H1 (cell line): ENCODE measurements around the gene POLR3G. TPM values are rescaled to one million over a fixed set of nuclear protein-coding genes. Genes with fewer than 3 reads are reported as not detected.

Experiments used
- CTCF ChIA-PET: fragments of 300-600 bp; sonication (Branson Sonifier 250); formaldehyde crosslinking; loops from one replicate; lab custom pipeline; 2021; ENCODE audit not compliant: partially characterized antibody; lab: Charles Lee
- POLR2A ChIA-PET: fragments of 300-600 bp; sonication (Branson Sonifier 250); formaldehyde crosslinking; loops from one replicate; lab custom pipeline; 2021; ENCODE audit warnings: inconsistent platforms; ENCODE audit not compliant: partially characterized antibody; lab: Charles Lee
- DNase-seq, 2 experiments: peaks; one replicate each; pipeline versions ENCODE4 v3.0.0 to v3.0.0-alpha.2; 2010 to 2022; ENCODE audit warnings: low spot score in 2 of 2, low read depth in 1 of 2, mixed read lengths in 1 of 2
- FAIRE-seq: peaks from 2 replicates; lab custom pipeline; 2011; peaks lifted over from hg19 to GRCh38; lab: Jason Lieb, UNC
- H2AFZ ChIP-seq: 2 replicates; pipeline ENCODE4 v1.8.1; 2012; ENCODE audit warnings: low read length, inconsistent platforms
- H2AK5ac ChIP-seq: 2 replicates; pipeline ENCODE4 v1.6.1; 2013; ENCODE audit warnings: low read depth, low read length
- H2BK120ac ChIP-seq: replicated peaks from 2 replicates; pipeline ENCODE3; 2013; ENCODE audit warnings: low read depth, low read length, inconsistent platforms
- H2BK12ac ChIP-seq: 2 replicates; pipeline ENCODE4 v1.6.1; 2013; ENCODE audit warnings: low read depth, low read length
- H2BK15ac ChIP-seq: 2 replicates; pipeline ENCODE4 v1.6.1; 2013; ENCODE audit warnings: low read length
- H2BK20ac ChIP-seq: 2 replicates; pipeline ENCODE4 v1.6.1; 2013; ENCODE audit warnings: low read length
- H2BK5ac ChIP-seq: 2 replicates; pipeline ENCODE4 v1.6.1; 2013; ENCODE audit warnings: low read depth, low read length
- H3K14ac ChIP-seq: 2 replicates; pipeline ENCODE4 v1.6.1; 2013; ENCODE audit warnings: inconsistent platforms; ENCODE audit not compliant: insufficient read length
- H3K18ac ChIP-seq: 2 replicates; pipeline ENCODE4 v1.6.1; 2013; ENCODE audit warnings: low read length; ENCODE audit errors: extremely low read depth
- H3K23ac ChIP-seq: 2 replicates; pipeline ENCODE4 v1.6.1; 2013; ENCODE audit warnings: inconsistent platforms; ENCODE audit not compliant: insufficient read length
- H3K23me2 ChIP-seq: 2 replicates; pipeline ENCODE4 v1.6.1; 2013; ENCODE audit warnings: low read depth, low read length
- H3K27ac ChIP-seq: 2 replicates; pipeline ENCODE4 v1.6.1; 2011; ENCODE audit warnings: low read depth, low read length, inconsistent platforms
- H3K27me3 ChIP-seq, 4 experiments: replicated peaks in 1 of 4; 1 replicate in 1 of 4; 2 replicates in 3 of 4; pipeline versions ENCODE4 v1.6.1 to v1.8.1; 2011 to 2013; ENCODE audit warnings: low read length in 3 of 4, mild to moderate bottlenecking in 3 of 4, inconsistent platforms in 2 of 4, mixed read lengths in 2 of 4, moderate library complexity in 1 of 4; ENCODE audit not compliant: control insufficient read depth in 3 of 4, insufficient read depth in 3 of 4; ENCODE audit errors: extremely low read depth in 1 of 4
- H3K36me3 ChIP-seq, 4 experiments: 2 replicates each; pipeline versions ENCODE4 v1.6.1 to v1.8.1; 2011 to 2013; ENCODE audit warnings: mild to moderate bottlenecking in 4 of 4, low read length in 3 of 4, moderate library complexity in 2 of 4, control low read depth in 1 of 4, inconsistent platforms in 1 of 4; ENCODE audit not compliant: insufficient read depth in 4 of 4, control insufficient read depth in 2 of 4
- H3K4ac ChIP-seq: replicated peaks from 2 replicates; pipeline ENCODE3; 2013; ENCODE audit warnings: low read length, low read depth, mixed read lengths, inconsistent platforms; ENCODE audit not compliant: insufficient read length
- H3K4me1 ChIP-seq, 4 experiments: replicated peaks in 1 of 4; 1 replicate in 1 of 4; 2 replicates in 3 of 4; pipeline versions ENCODE4 v1.6.1 to v1.8.1; 2011 to 2013; ENCODE audit warnings: low read length in 3 of 4, inconsistent platforms in 2 of 4, mixed read lengths in 1 of 4; ENCODE audit not compliant: insufficient read depth in 4 of 4, control insufficient read depth in 3 of 4
- H3K4me2 ChIP-seq, 2 experiments: 2 replicates each; pipeline versions ENCODE4 v1.6.1 to v1.8.1; 2011 to 2013; ENCODE audit warnings: low read depth in 2 of 2, low read length in 2 of 2, control low read depth in 1 of 2, inconsistent platforms in 1 of 2, mild to moderate bottlenecking in 1 of 2; ENCODE audit not compliant: insufficient read depth in 1 of 2
- H3K4me3 ChIP-seq, 4 experiments: fragments of 200-600, 300-600 bp in 1 of 4; sonication (generic), shearing (Covaris generic), sonication (Bioruptor Twin) in 1 of 4; 2 replicates each; pipeline versions ENCODE4 v1.5.1 to v1.8.1; 2011 to 2016; ENCODE audit warnings: low read length in 4 of 4, low read depth in 3 of 4, control low read depth in 2 of 4, inconsistent platforms in 2 of 4, mild to moderate bottlenecking in 2 of 4, mixed read lengths in 1 of 4, moderate library complexity in 1 of 4; ENCODE audit not compliant: insufficient read depth in 2 of 4; ENCODE audit errors: extremely low read depth in 1 of 4
- H3K56ac ChIP-seq: replicated peaks from 2 replicates; pipeline ENCODE3; 2013; ENCODE audit warnings: low read depth, mild to moderate bottlenecking, mixed read lengths, low read length, inconsistent platforms; ENCODE audit not compliant: insufficient read length
- H3K79me1 ChIP-seq: 2 replicates; pipeline ENCODE4 v1.6.1; 2013; ENCODE audit warnings: low read depth, low read length, control low read depth
- H3K79me2 ChIP-seq, 2 experiments: 2 replicates each; pipeline versions ENCODE4 v1.6.1 to v1.8.1; 2012 to 2013; ENCODE audit warnings: low read length in 2 of 2, mild to moderate bottlenecking in 2 of 2, inconsistent platforms in 1 of 2; ENCODE audit not compliant: insufficient read depth in 2 of 2, control insufficient read depth in 1 of 2
- H3K9ac ChIP-seq, 4 experiments: replicated peaks in 1 of 4; 1 replicate in 1 of 4; 2 replicates in 3 of 4; pipeline versions ENCODE4 v1.6.1 to v1.8.1; 2011 to 2013; ENCODE audit warnings: low read depth in 3 of 4, low read length in 3 of 4, control low read depth in 2 of 4, mild to moderate bottlenecking in 2 of 4, moderate library complexity in 2 of 4, inconsistent platforms in 1 of 4; ENCODE audit errors: extremely low read depth in 1 of 4
- H3K9me3 ChIP-seq, 2 experiments: 2 replicates each; pipeline versions ENCODE4 v1.6.1 to v1.8.1; 2012 to 2013; ENCODE audit warnings: mild to moderate bottlenecking in 2 of 2, moderate library complexity in 2 of 2, control low read depth in 1 of 2, inconsistent platforms in 1 of 2, low read depth in 1 of 2, low read length in 1 of 2, mixed read lengths in 1 of 2; ENCODE audit not compliant: insufficient read depth in 2 of 2
- H4K20me1 ChIP-seq, 2 experiments: replicated peaks in 1 of 2; 2 replicates each; pipeline versions ENCODE3 to v1.8.1; 2011 to 2013; ENCODE audit warnings: inconsistent platforms in 2 of 2, low read length in 2 of 2, mild to moderate bottlenecking in 1 of 2; ENCODE audit not compliant: insufficient read depth in 2 of 2, control insufficient read depth in 1 of 2
- H4K5ac ChIP-seq: 2 replicates; pipeline ENCODE4 v1.6.1; 2013; ENCODE audit warnings: low read length, low read depth, mixed read lengths, inconsistent platforms; ENCODE audit not compliant: insufficient read length
- H4K8ac ChIP-seq: 2 replicates; pipeline ENCODE4 v1.8.0; 2013; ENCODE audit warnings: mild to moderate bottlenecking, moderate library complexity, low read length, inconsistent platforms; ENCODE audit not compliant: insufficient read depth; ENCODE audit errors: extremely low read depth
- H4K91ac ChIP-seq: replicated peaks from 2 replicates; pipeline ENCODE3; 2013; ENCODE audit warnings: low read length, mixed read lengths, inconsistent platforms; ENCODE audit not compliant: insufficient read length
- ASH2L ChIP-seq: fragments of 200-600, 300-600 bp; sonication (generic); IDR thresholded peaks from one replicate; pipeline ENCODE4 v1.7.1; 2017; ENCODE audit warnings: low read length
- BCL11A ChIP-seq, 2 experiments: IDR thresholded peaks; one replicate each; pipeline ENCODE4 v1.6.1; 2011; ENCODE audit warnings: low read depth in 2 of 2, low read length in 2 of 2, mild to moderate bottlenecking in 2 of 2
- CHD1 ChIP-seq: IDR thresholded peaks from 2 replicates; pipeline ENCODE4 v1.6.1; 2012; ENCODE audit warnings: low read depth, low read length, improper control_type of control experiment
- KDM4A ChIP-seq: IDR thresholded peaks from one replicate; pipeline ENCODE4 v1.7.1; 2012; ENCODE audit warnings: low read depth, mild to moderate bottlenecking, moderate library complexity, low read length, inconsistent platforms; ENCODE audit not compliant: severe bottlenecking
- MAFK ChIP-seq: IDR thresholded peaks from 2 replicates; pipeline ENCODE4 v1.6.1; 2012; ENCODE audit warnings: low read depth, mild to moderate bottlenecking, improper control_type of control experiment, low read length
- POLR2A ChIP-seq, 2 experiments: IDR thresholded peaks; 1 replicate in 1 of 2; 2 replicates in 1 of 2; pipeline ENCODE4 v1.6.1; 2011; ENCODE audit warnings: low read depth in 2 of 2, low read length in 2 of 2, mild to moderate bottlenecking in 2 of 2; ENCODE audit errors: control extremely low read depth in 1 of 2
- POU5F1 ChIP-seq: IDR thresholded peaks from 2 replicates; pipeline ENCODE4 v1.6.1; 2011; ENCODE audit warnings: low read depth, mild to moderate bottlenecking, low read length, moderate library complexity
- SAP30 ChIP-seq: fragments of 300-600 bp; sonication (generic); IDR thresholded peaks from 2 replicates; pipeline ENCODE4 v1.7.1; 2012; ENCODE audit warnings: low read length, moderate library complexity, mild to moderate bottlenecking, inconsistent platforms; ENCODE audit not compliant: insufficient read depth, insufficient replicate concordance
- SP4 ChIP-seq: IDR thresholded peaks from 2 replicates; pipeline ENCODE4 v1.6.1; 2012; ENCODE audit warnings: low read length, inconsistent platforms
- TAF1 ChIP-seq: IDR thresholded peaks from 2 replicates; pipeline ENCODE4 v1.6.1; 2011; ENCODE audit warnings: mild to moderate bottlenecking, low read depth, low read length
- USF2 ChIP-seq: IDR thresholded peaks from 2 replicates; pipeline ENCODE4 v1.6.1; 2011; ENCODE audit warnings: low read length, improper control_type of control experiment
- WGBS, 2 experiments: shearing (Covaris generic) in 1 of 2; methylation state at CpG; one replicate each; pipeline versions ENCODE4 v1.1.6 to v1.1.7; 2013 to 2015; ENCODE audit warnings: low lambda C conversion rate in 2 of 2, mixed read lengths in 2 of 2, inconsistent platforms in 1 of 2, low coverage in 1 of 2, missing lambda C conversion rate in 1 of 2; ENCODE audit not compliant: insufficient replicate concordance in 2 of 2, insufficient coverage in 1 of 2, insufficient read length in 1 of 2; ENCODE audit errors: extremely low coverage in 1 of 2, missing lambda C conversion rate in 1 of 2; 5-methylcytosine and 5-hydroxymethylcytosine counted together
- polyA plus RNA-seq, 7 experiments: library from polyadenylated mRNA; depleted of rRNA in 3 of 7; stranded (reverse) in 5 of 7; unstranded in 2 of 7; fragments of >200 nt in 5 of 7; fragments of 200-250 nt in 2 of 7; gene quantifications; 1 replicate in 5 of 7; 2 replicates in 1 of 7; 4 replicates in 1 of 7; pipeline versions ENCODE4 v1.2.1 to v1.2.3, GENCODE V29; 2011 to 2013; ENCODE audit warnings: missing spikeins in 2 of 7, mixed read lengths in 2 of 7
- total RNA-seq: library from RNA; stranded (reverse); fragmentation: NEBNext Ultra II Directional; extraction: Animal tissue kit (Norgen Biotek cat#: 25700); gene quantifications from 2 replicates; pipeline ENCODE4 v1.2.1, GENCODE V29; 2021

The POLR3G gene
- total and polyA plus RNA-seq, 2 of the 8 experiments (the other 6 are each of a cell fraction or from before 2014, with no cell fraction given): 119 to 179 TPM

DNA sequence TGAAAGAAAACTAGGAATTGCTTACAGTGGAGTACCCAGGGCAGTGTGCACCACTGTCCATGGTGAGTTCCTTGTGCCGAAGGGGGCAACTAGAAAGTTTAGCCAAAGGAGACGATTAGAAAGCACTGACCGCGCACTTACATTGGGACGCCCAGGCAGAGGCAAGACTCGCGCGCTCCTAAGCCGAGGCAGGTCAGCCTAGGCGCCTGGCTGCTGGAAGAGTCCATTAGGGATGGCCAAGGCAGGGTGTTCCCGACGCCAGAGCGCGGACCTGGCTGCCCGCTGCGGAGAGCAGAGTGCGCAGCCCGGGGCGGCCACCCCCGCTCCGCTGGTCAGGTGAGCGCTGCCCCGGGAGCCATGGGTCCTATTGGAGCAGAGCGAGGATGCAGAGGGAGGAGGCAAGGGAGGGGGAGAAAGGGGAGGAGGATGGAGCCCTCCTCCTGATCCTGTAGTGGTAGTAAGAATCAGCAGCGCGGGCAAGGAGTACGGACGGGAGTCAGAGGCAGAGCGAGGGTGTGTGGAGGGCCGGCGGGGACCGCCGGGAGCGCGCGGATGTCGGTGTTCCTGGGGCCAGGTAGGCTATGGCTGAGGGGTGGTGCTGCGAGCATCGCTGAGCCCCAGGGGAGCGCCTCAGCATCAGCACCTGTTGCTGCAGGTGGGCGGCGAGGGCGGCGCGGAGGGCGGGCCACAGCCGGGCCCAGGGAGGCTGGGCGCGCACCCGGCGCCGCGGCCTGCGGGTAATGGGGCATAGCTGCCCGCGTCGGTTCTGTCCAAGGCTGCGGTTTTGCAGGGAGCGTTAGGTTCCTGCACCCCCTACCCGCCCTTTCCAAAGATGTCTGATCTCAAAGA lies 83.9 kb downstream of the POLR3G start, which contains the start of gene ADGRV1:
Gene ADGRV1 (plus strand): TSS at position 454 of the 849 bp plus-strand sequence. CDS start 99 bp downstream, at position 553.
- CTCF ChIA-PET: no interaction called here
- H3K56ac ChIP-seq: peak within 1 kb of the TSS; percentile 74
- H3K9me3 ChIP-seq: no peaks in the 10 kb centered on the region
- H2BK120ac ChIP-seq: peak within 1 kb of the TSS; percentile 65
- H3K79me1 ChIP-seq: no peaks in the 10 kb centered on the region
- POLR2A ChIA-PET: interaction anchor here (0.6 to 2.3 kb wide), 8 partner anchors 10 to 112 kb away, joined by 3 to 9 read pairs (median 4); partner anchors contain the start of genes LYSMD3, MBLAC2 and POLR3G
- peak within 1 kb of the TSS; percentile 82 to 98 for H3K4me2 ChIP-seq
- peaks cover 0 to 2% of the 10 kb centered on the region in 2 experiments for H4K20me1 ChIP-seq
- no peak within 1 kb of the TSS for H3K14ac ChIP-seq
- H4K91ac ChIP-seq: no peak within 1 kb of the TSS
- H3K9ac ChIP-seq: peak within 1 kb of the TSS; percentile 65 to 93 (median 80)
- H3K27ac ChIP-seq: peak within 1 kb of the TSS; percentile 71
- H2BK12ac ChIP-seq: no peak within 1 kb of the TSS
- H2AFZ ChIP-seq: 0 out of 2 replicates have a peak within 1 kb of the TSS, but pooled peaks have one; percentile 11
- no peak within 1 kb of the TSS for H2BK20ac ChIP-seq
- peak within 1 kb of the TSS; percentile 6 for H3K23ac ChIP-seq
- H3K4me3 ChIP-seq: peak within 1 kb of the TSS; percentile 69 to 96 (median 78)
- WGBS, 2 experiments: 1% methylated on average over 60 of the region's 60 CpGs; no CpG with 5 or more reads in 1 of the 2 experiments
- peaks cover 3 to 30% (median 17%) of the 10 kb centered on the region in 4 experiments for H3K4me1 ChIP-seq
- peaks cover 5% of the 10 kb centered on the region; the same call in 1 of the 2 replicates for H3K23me2 ChIP-seq
- H3K36me3 ChIP-seq: no peaks in the 10 kb centered on the region
- H3K27me3 ChIP-seq: no peaks in the 10 kb centered on the region
- peak; percentile 92 to 97 for DNase-seq
- H2BK15ac ChIP-seq: no peak within 1 kb of the TSS; the same call in 1 of the 2 replicates
- peak within 1 kb of the TSS; percentile 54; the same call in 1 of the 2 replicates for H2BK5ac ChIP-seq
- H4K5ac ChIP-seq: peak within 1 kb of the TSS; percentile 85
- H4K8ac ChIP-seq: peak within 1 kb of the TSS; percentile 87
- no peak within 1 kb of the TSS for H2AK5ac ChIP-seq
- peak; percentile 94 for FAIRE-seq
- peak within 1 kb of the TSS; percentile 27 for H3K4ac ChIP-seq
- H3K18ac ChIP-seq: peak within 1 kb of the TSS; percentile 79
- H3K79me2 ChIP-seq: peaks cover 0 to 46% of the 10 kb centered on the region in 2 experiments; a peak in 3 of 4 replicates
- peak; percentile 99 for TF ChIP-seq CHD1
- TF ChIP-seq USF2: no peak
- peak; percentile 95 for TF ChIP-seq TAF1
- TF ChIP-seq MAFK: no peak
- TF ChIP-seq BCL11A (IDR thresholded peaks at IDR 0.05; ENCODE audit: low read depth in 2 of 2, low read length in 2 of 2): no peak
- TF ChIP-seq SP4: peak; percentile 70; the same call in 1 of the 2 replicates
- peak; percentile 89 for TF ChIP-seq KDM4A
- peak; percentile 100 for TF ChIP-seq ASH2L
- 0 out of 2 replicates have a peak, but pooled peaks have one; percentile 8 for TF ChIP-seq POU5F1
- TF ChIP-seq SAP30: no peak
- TF ChIP-seq POLR2A (IDR thresholded peaks at IDR 0.05; ENCODE audit: control extremely low read depth in 1 of 2, low read depth in 2 of 2, low read length in 2 of 2): peak; percentile 91 to 95
